OCI-LY1 (cell line): ENCODE results near the gene SENP6.
A peak's percentile ranks its signal among the peaks of the same experiment; 100 is the strongest.

ENCODE experiments used
- H2AFZ ChIP-seq: fragments of 200-600 bp; sonication (generic), shearing (Covaris generic); 2 replicates; pipeline ENCODE4 v1.6.0; 2014; ENCODE audit warnings: antibody characterized with exemption, mild to moderate bottlenecking, low read length
- H3F3A ChIP-seq: fragments of 200-600 bp; sonication (generic), shearing (Covaris generic); 2 replicates; pipeline ENCODE4 v1.6.0; 2014; ENCODE audit warnings: mild to moderate bottlenecking, antibody characterized with exemption, low read length, moderate library complexity; ENCODE audit not compliant: insufficient read depth
- H3K27ac ChIP-seq: fragments of 200-600 bp; sonication (generic); 2 replicates; pipeline ENCODE4 v1.5.1; 2014; ENCODE audit warnings: low read length, mixed run types, mild to moderate bottlenecking, low read depth; ENCODE audit not compliant: poor library complexity, severe bottlenecking
- H3K27me3 ChIP-seq: fragments of 200-600 bp; sonication (generic); 2 replicates; pipeline ENCODE4 v1.6.0; 2014; ENCODE audit warnings: antibody characterized with exemption, mild to moderate bottlenecking, low read length, moderate library complexity; ENCODE audit not compliant: insufficient read depth
- H3K36me3 ChIP-seq: fragments of 200-600 bp; sonication (generic); 2 replicates; pipeline ENCODE4 v1.6.1; 2014; ENCODE audit warnings: mild to moderate bottlenecking, antibody characterized with exemption, low read length, moderate library complexity, mixed read lengths; ENCODE audit not compliant: insufficient read depth
- H3K4me1 ChIP-seq: fragments of 200-600 bp; sonication (generic); 2 replicates; pipeline ENCODE4 v1.5.1; 2014; ENCODE audit warnings: mild to moderate bottlenecking, low read length, moderate library complexity; ENCODE audit not compliant: insufficient read depth, severe bottlenecking
- H3K4me2 ChIP-seq: fragments of 200-600 bp; sonication (generic), shearing (Covaris generic); 2 replicates; pipeline ENCODE4 v1.6.1; 2014; ENCODE audit warnings: low read length
- H3K4me3 ChIP-seq: fragments of 200-600 bp; sonication (generic); 2 replicates; pipeline ENCODE4 v1.5.1; 2014; ENCODE audit warnings: low read length, low read depth, mild to moderate bottlenecking, mixed read lengths; ENCODE audit not compliant: poor library complexity, severe bottlenecking
- H3K79me2 ChIP-seq: fragments of 200-600 bp; shearing (Covaris generic); 2 replicates; pipeline ENCODE4 v1.6.1; 2016; ENCODE audit warnings: mixed run types, low read length, mixed read lengths; ENCODE audit not compliant: insufficient read depth
- H3K9ac ChIP-seq: fragments of 200-600 bp; sonication (generic), shearing (Covaris generic); 2 replicates; pipeline ENCODE4 v1.6.1; 2014; ENCODE audit warnings: mild to moderate bottlenecking, low read length, mixed read lengths
- H3K9me2 ChIP-seq: fragments of 200-600 bp; sonication (generic), shearing (Covaris generic); 2 replicates; pipeline ENCODE4 v1.6.1; 2014; ENCODE audit warnings: low read depth, mild to moderate bottlenecking, low read length, mixed read lengths
- H3K9me3 ChIP-seq: fragments of 200-600 bp; shearing (Covaris generic); 2 replicates; pipeline ENCODE4 v1.6.1; 2014; ENCODE audit warnings: low read length, mixed read lengths
- H4K20me1 ChIP-seq: fragments of 200-600 bp; sonication (generic), shearing (Covaris generic); 2 replicates; pipeline ENCODE4 v1.6.0; 2016; ENCODE audit warnings: mild to moderate bottlenecking, low read length; ENCODE audit not compliant: insufficient read depth
- CTCF ChIP-seq: fragments of 200-600 bp; sonication (generic), shearing (Covaris generic); IDR thresholded peaks from 2 replicates; pipeline ENCODE4 v1.5.1; 2017; ENCODE audit warnings: mild to moderate bottlenecking, antibody characterized with exemption, low read length, moderate library complexity, mixed read lengths
- EZH2 ChIP-seq: fragments of 200-600 bp; sonication (generic), shearing (Covaris generic); IDR thresholded peaks from 2 replicates; pipeline ENCODE4 v1.8.0; 2017; ENCODE audit warnings: borderline replicate concordance, mixed run types, mild to moderate bottlenecking, antibody characterized with exemption, low read length, moderate library complexity, mixed read lengths

The SENP6 gene

GRCh38 chr6:75601304-75602245, at the start of gene SENP6:
Gene SENP6 (plus strand): TSS chr6:75601880. CDS start chr6:75602525, 645 bp downstream.
- H3K27me3 ChIP-seq: no peaks in the 10 kb centered on the region
- H3K79me2 ChIP-seq: peaks cover 48% of the 10 kb centered on the region

GRCh38 chr6:75556240-75556639, 45.4 kb upstream of the SENP6 start:
- Histone ChIP-seq H3K79me2 (no peaks in the 10 kb centered on the region), H3K9me3 (no peaks in the 10 kb centered on the region), H3K36me3 (no peaks in the 10 kb centered on the region), H3K4me2 (no peak overlapping the region), H3K4me1 (no peaks in the 10 kb centered on the region), H3K9ac (no peak overlapping the region), H4K20me1 (no peaks in the 10 kb centered on the region), H3K27me3 (no peaks in the 10 kb centered on the region), H3K27ac (no peak overlapping the region), H2AFZ (no peak overlapping the region), H3K4me3 (no peak overlapping the region), H3K9me2 (no peaks in the 10 kb centered on the region), H3F3A (no peaks in the 10 kb centered on the region)
- TF ChIP-seq CTCF (no peak), EZH2 (no peak)

More at GRCh38 chr6:75601304-75602245, at the start of gene SENP6:
- peak within 1 kb of the TSS; percentile 64 for H3K4me2 ChIP-seq
- H4K20me1 ChIP-seq: no peaks in the 10 kb centered on the region
- peak within 1 kb of the TSS; percentile 94 for H3K4me3 ChIP-seq
- no peaks in the 10 kb centered on the region for H3F3A ChIP-seq
- H3K4me1 ChIP-seq: peaks cover 32% of the 10 kb centered on the region
- no peak for TF ChIP-seq EZH2
- no peak for TF ChIP-seq CTCF
- peak within 1 kb of the TSS; percentile 95 for H3K9ac ChIP-seq
- peaks cover 5% of the 10 kb centered on the region; the same call in 1 of the 2 replicates for H3K36me3 ChIP-seq
- peak within 1 kb of the TSS; percentile 78 for H3K27ac ChIP-seq
- H3K9me2 ChIP-seq: no peaks in the 10 kb centered on the region
- peak within 1 kb of the TSS; percentile 50 for H2AFZ ChIP-seq
- no peaks in the 10 kb centered on the region for H3K9me3 ChIP-seq

GRCh38 chr6:75557068-75557467, 44.6 kb upstream of the SENP6 start:
- no peak for TF ChIP-seq CTCF
- TF ChIP-seq EZH2: no peak
- no peak overlapping the region for H3K9ac ChIP-seq
- no peaks in the 10 kb centered on the region for H3F3A ChIP-seq
- H3K27me3 ChIP-seq: no peaks in the 10 kb centered on the region
- H3K4me2 ChIP-seq: no peak overlapping the region
- H4K20me1 ChIP-seq: no peaks in the 10 kb centered on the region
- no peaks in the 10 kb centered on the region for H3K79me2 ChIP-seq
- H3K27ac ChIP-seq: no peak overlapping the region
- no peaks in the 10 kb centered on the region for H3K36me3 ChIP-seq
- no peak overlapping the region for H2AFZ ChIP-seq
- H3K9me2 ChIP-seq: no peaks in the 10 kb centered on the region
- no peak overlapping the region for H3K4me3 ChIP-seq
- H3K9me3 ChIP-seq: no peaks in the 10 kb centered on the region
- H3K4me1 ChIP-seq: no peaks in the 10 kb centered on the region
